Body of pancreas (tissue), 4 donors: ENCODE results near the gene NAB2. TPM values are rescaled to one million over a fixed set of nuclear protein-coding genes. Genes with fewer than 3 reads are reported as not detected.

Source experiments
- ATAC-seq: fragments of 150-250 bp; one replicate; pipeline ENCODE4 v1.9.1; 2016
- DNase-seq, 4 donors: peaks; one replicate each; pipeline ENCODE4 v3.0.0-alpha.2; 2019
- H3K27ac ChIP-seq, 4 donors: fragments of 200-600 bp; sonication (generic); 1 replicate in 3 of 4; 2 replicates in 1 of 4; pipeline versions ENCODE4 v1.5.1 to v1.6.1; 2016 to 2019; ENCODE audit warnings: mild to moderate bottlenecking in 1 of 4, mixed read lengths in 1 of 4, moderate library complexity in 1 of 4
- H3K27me3 ChIP-seq, 2 donors: fragments of 200-600 bp; sonication (generic); one replicate each; pipeline ENCODE4 v1.6.0; 2016; ENCODE audit warnings: mild to moderate bottlenecking in 1 of 2
- H3K36me3 ChIP-seq, 2 donors: fragments of 200-600 bp; sonication (generic); replicated peaks in 1 of 2; 2 replicates each; pipeline ENCODE4 v1.5.1; 2016; ENCODE audit warnings: low read depth in 2 of 2; ENCODE audit not compliant: insufficient read depth in 1 of 2
- H3K4me1 ChIP-seq: fragments of 200-600 bp; sonication (generic); one replicate; pipeline ENCODE4 v1.6.0; 2016
- H3K4me3 ChIP-seq, 2 donors: fragments of 200-600 bp; sonication (generic); 1 replicate in 1 of 2; 2 replicates in 1 of 2; pipeline ENCODE4 v1.5.1; 2016 to 2019
- H3K9me3 ChIP-seq, 3 donors: fragments of 200-600 bp; sonication (generic); 1 replicate in 2 of 3; 2 replicates in 1 of 3; pipeline ENCODE4 v1.5.1; 2016
- CTCF ChIP-seq, 7 experiments: fragments of 450-650 bp in 4 of 7; fragments of 200-600 bp in 3 of 7; sonication (generic) in 3 of 7; IDR thresholded peaks; one replicate each; pipeline ENCODE4 v1.5.1; 2016 to 2019; ENCODE audit warnings: antibody characterized with exemption in 7 of 7
- POLR2A ChIP-seq, 3 donors: fragments of 450-650 bp; IDR thresholded peaks; one replicate each; pipeline ENCODE4 v1.6.1; 2016; ENCODE audit warnings: antibody characterized with exemption in 3 of 3, mild to moderate bottlenecking in 2 of 3
- WGBS, 2 donors: methylation state at CpG; one replicate each; pipeline ENCODE4 v1.1.5; 2017; 5-methylcytosine and 5-hydroxymethylcytosine counted together
- intact Hi-C: fragments of 100-400 bp; cut with DNase I; formaldehyde crosslinking; loops from one replicate; pipeline ENCODE4 v1.15.1; 2023
- total RNA-seq, 2 donors: library from RNA; depleted of rRNA; stranded (reverse); fragments of >200 nt; gene quantifications; one replicate each; pipeline ENCODE4 v1.1.0, GENCODE V29; 2016

The NAB2 gene
- total RNA-seq, 2 donors from 2014 or later, result 4.0 to 7.3 TPM

GRCh38 chr12:57135527-57136326, 46.8 kb downstream of the NAB2 start:
- TF ChIP-seq CTCF (IDR thresholded peaks at IDR 0.05) (no peak), POLR2A (IDR thresholded peaks at IDR 0.05) (no peak)
- WGBS, 2 donors, result 63 to 76% methylated on average over 15 to 18 of the region's 18 CpGs

GRCh38 chr12:57138526-57139272, 49.8 kb downstream of the NAB2 start:
- Histone ChIP-seq H3K27ac (peak overlapping the region in 1 of 4 donors; percentile 21), H3K4me3 (no peak overlapping the region), H3K9me3 (no peaks in the 10 kb centered on the region), H3K4me1 (no peaks in the 10 kb centered on the region), H3K36me3 (peaks cover 0 to 1% of the 10 kb centered on the region in 2 donors), H3K27me3 (no peaks in the 10 kb centered on the region)
- peak in 3 of 4 donors; percentile 35 to 67 (median 44) for DNase-seq
- TF ChIP-seq POLR2A (IDR thresholded peaks at IDR 0.05), result no peak
- no peak for TF ChIP-seq CTCF (IDR thresholded peaks at IDR 0.05)
- intact Hi-C loops, result no loop called here
- no peak for ATAC-seq
- 73 to 76% methylated on average over 12 to 13 of the region's 13 CpGs for WGBS, 2 donors

More at GRCh38 chr12:57135527-57136326, 46.8 kb downstream of the NAB2 start:
- intact Hi-C loops, result no loop called here
- DNase-seq, result peak in 1 of 4 donors; percentile 22
- H3K27me3 ChIP-seq, result no peaks in the 10 kb centered on the region
- no peaks in the 10 kb centered on the region for H3K4me1 ChIP-seq
- peak overlapping the region in 1 of 4 donors; percentile 44 for H3K27ac ChIP-seq
- no peaks in the 10 kb centered on the region for H3K9me3 ChIP-seq
- no peak overlapping the region for H3K4me3 ChIP-seq
- no peaks in the 10 kb centered on the region for H3K36me3 ChIP-seq
- peak; percentile 30 for ATAC-seq

- no peaks in the 10 kb centered on the region for H3K9me3 ChIP-seq
- H3K4me1 ChIP-seq, result no peaks in the 10 kb centered on the region
- no peak for TF ChIP-seq POLR2A (IDR thresholded peaks at IDR 0.05)
- TF ChIP-seq CTCF (IDR thresholded peaks at IDR 0.05), result no peak
- H3K36me3 ChIP-seq, result peaks cover 0 to 4% of the 10 kb centered on the region in 2 donors
- intact Hi-C loops, result no loop called here
- no peak overlapping the region for H3K27ac ChIP-seq
- 70 to 82% methylated on average over 6 of the region's 6 CpGs for WGBS, 2 donors
- DNase-seq (no peak), ATAC-seq (peak; percentile 23)
- H3K27me3 ChIP-seq, result no peaks in the 10 kb centered on the region
- H3K4me3 ChIP-seq, result no peak overlapping the region
Measured at GRCh38 chr12:57139796-57140649, 51.1 kb downstream of the NAB2 start.

GRCh38 chr12:57141249-57141648, 52.3 kb downstream of the NAB2 start:
- no peak for DNase-seq
- no peaks in the 10 kb centered on the region for H3K9me3 ChIP-seq
- WGBS, 2 donors, result 75 to 86% methylated on average over 8 of the region's 8 CpGs
- H3K27ac ChIP-seq, result no peak overlapping the region
- H3K36me3 ChIP-seq, result peaks cover 0 to 4% of the 10 kb centered on the region in 2 donors
- H3K27me3 ChIP-seq, result no peaks in the 10 kb centered on the region
- no peak overlapping the region for H3K4me3 ChIP-seq
- no peak for TF ChIP-seq CTCF (IDR thresholded peaks at IDR 0.05)
- no peak for TF ChIP-seq POLR2A (IDR thresholded peaks at IDR 0.05)
- no peaks in the 10 kb centered on the region for H3K4me1 ChIP-seq
- no peak for ATAC-seq
- intact Hi-C loops, result no loop called here
